ENCODE measurements around the gene COMMD7. TPM values are rescaled to one million over a fixed set of nuclear protein-coding genes. Genes with fewer than 3 reads are reported as not detected.

Gene COMMD7
- total RNA-seq, 1 donor from 2014 or later = 82.9 TPM

- Mint-ChIP-seq H3K27me3 (ENCODE audit: low read depth) (no peaks in the 10 kb centered on the region), H3K27ac (ENCODE audit: unreplicated experiment) (no peak overlapping the region), H3K4me1 (ENCODE audit: low read depth) (peaks cover 19% of the 10 kb centered on the region), H3K9me3 (ENCODE audit: low read depth) (no peaks in the 10 kb centered on the region), H3K4me3 (ENCODE audit: unreplicated experiment) (peak overlapping the region; percentile 92), H3K36me3 (ENCODE audit: low read depth) (no peaks in the 10 kb centered on the region)
- TF ChIP-seq CTCF (IDR thresholded peaks at IDR 0.05) = no peak
- DNase-seq (ENCODE audit: low spot score) = no peak
Measured at GRCh38 chr20:32764005-32764960, 21.0 kb upstream of the COMMD7 start.

GRCh38 chr20:32763202-32764004, 20.1 kb upstream of the COMMD7 start:
- Mint-ChIP-seq H3K9me3 (ENCODE audit: low read depth) (no peaks in the 10 kb centered on the region), H3K27ac (ENCODE audit: unreplicated experiment) (no peak overlapping the region), H3K36me3 (ENCODE audit: low read depth) (no peaks in the 10 kb centered on the region), H3K4me3 (ENCODE audit: unreplicated experiment) (peak overlapping the region; percentile 92), H3K4me1 (ENCODE audit: low read depth) (peaks cover 19% of the 10 kb centered on the region), H3K27me3 (ENCODE audit: low read depth) (no peaks in the 10 kb centered on the region)
- peak; percentile 68 for DNase-seq (ENCODE audit: low spot score)
- no peak for TF ChIP-seq CTCF (IDR thresholded peaks at IDR 0.05)

- peak; percentile 79 for DNase-seq (ENCODE audit: low spot score)
- Mint-ChIP-seq H3K27me3 (ENCODE audit: low read depth) (no peaks in the 10 kb centered on the region), H3K27ac (ENCODE audit: unreplicated experiment) (no peak overlapping the region), H3K36me3 (ENCODE audit: low read depth) (no peaks in the 10 kb centered on the region), H3K9me3 (ENCODE audit: low read depth) (no peaks in the 10 kb centered on the region), H3K4me3 (ENCODE audit: unreplicated experiment) (peak overlapping the region; percentile 92), H3K4me1 (ENCODE audit: low read depth) (peaks cover 19% of the 10 kb centered on the region)
- no peak for TF ChIP-seq CTCF (IDR thresholded peaks at IDR 0.05)
Measured at GRCh38 chr20:32762754-32763201, 19.5 kb upstream of the COMMD7 start.

GRCh38 chr20:32761831-32762753, 18.8 kb upstream of the COMMD7 start, which contains the start of gene DNMT3B:
DNMT3B (plus strand) TSS chr20:32762385; CDS start chr20:32780324, 17,939 bp downstream.
- Mint-ChIP-seq H3K27me3 (ENCODE audit: low read depth) (no peaks in the 10 kb centered on the region), H3K9me3 (ENCODE audit: low read depth) (no peaks in the 10 kb centered on the region), H3K4me3 (ENCODE audit: unreplicated experiment) (peak within 1 kb of the TSS; percentile 92), H3K4me1 (ENCODE audit: low read depth) (peaks cover 16% of the 10 kb centered on the region), H3K36me3 (ENCODE audit: low read depth) (no peaks in the 10 kb centered on the region), H3K27ac (ENCODE audit: unreplicated experiment) (peak within 1 kb of the TSS; percentile 38)
- DNase-seq (ENCODE audit: low spot score) = peak; percentile 83
- peak; percentile 69 for TF ChIP-seq CTCF (IDR thresholded peaks at IDR 0.05)
